Measurements from ENCODE around the gene GTF2H1. TPM values are rescaled to one million over a fixed set of nuclear protein-coding genes. Genes with fewer than 3 reads are reported as not detected.

Gene GTF2H1
- total and polyA plus RNA-seq, 4 donors: 35.6 to 53.3 (median 38.7) TPM

- DNase-seq (no peak), ATAC-seq (ENCODE audit: low FRiP score) (no peak)
- no peaks in the 10 kb centered on the region for H3K27me3 ChIP-seq (ENCODE audit: control insufficient read depth in 1 of 2, insufficient read depth in 2 of 2, low read length in 1 of 2)
- H3K27ac ChIP-seq (ENCODE audit: low read depth in 1 of 2, low read length in 2 of 2): no peak overlapping the region
- no peaks in the 10 kb centered on the region for H3K9me3 ChIP-seq (ENCODE audit: control insufficient read depth, low read length)
- intact Hi-C loops (cut with DNase I): no loop called here
- peaks cover 4 to 10% of the 10 kb centered on the region in 2 donors for H3K36me3 ChIP-seq (ENCODE audit: control insufficient read depth in 1 of 2, insufficient read depth in 2 of 2, low read length in 1 of 2)
- WGBS, 2 donors: 90 to 91% methylated on average over 9 of the region's 9 CpGs
- no peak overlapping the region for H3K4me3 ChIP-seq (ENCODE audit: low read length in 2 of 2)
- no peaks in the 10 kb centered on the region for H3K4me1 ChIP-seq (ENCODE audit: control insufficient read depth in 1 of 2, insufficient read depth in 2 of 2, low read length in 2 of 2)
Measured at GRCh38 chr11:18408558-18409291, 86.4 kb downstream of the GTF2H1 start.

- no peaks in the 10 kb centered on the region for H3K27me3 ChIP-seq (ENCODE audit: control insufficient read depth in 1 of 2, insufficient read depth in 2 of 2, low read length in 1 of 2)
- ATAC-seq (ENCODE audit: low FRiP score) (no peak), DNase-seq (no peak)
- intact Hi-C loops (cut with DNase I): no loop called here
- H3K4me1 ChIP-seq (ENCODE audit: control insufficient read depth in 1 of 2, insufficient read depth in 2 of 2, low read length in 2 of 2): no peaks in the 10 kb centered on the region
- H3K27ac ChIP-seq (ENCODE audit: low read depth in 1 of 2, low read length in 2 of 2): no peak overlapping the region
- H3K4me3 ChIP-seq (ENCODE audit: low read length in 2 of 2): no peak overlapping the region
- no peaks in the 10 kb centered on the region for H3K36me3 ChIP-seq (ENCODE audit: control insufficient read depth in 1 of 2, insufficient read depth in 2 of 2, low read length in 1 of 2)
- WGBS, 2 donors: 59 to 65% methylated on average over 3 of the region's 3 CpGs
- H3K9me3 ChIP-seq (ENCODE audit: control insufficient read depth, low read length): no peaks in the 10 kb centered on the region
Measured at GRCh38 chr11:18416459-18416858, 94.1 kb downstream of the GTF2H1 start.

Small RNA genes within 50 kb of the gene (microRNA-seq; reads per million reads assigned to microRNA genes)
- gene MIR3159: 0.60 to 0.99 reads per million in 2 donors

Other genes starting within 250 kb of the GTF2H1 start
- gene SAAL1, start 216.5 kb upstream of the GTF2H1 start, total RNA-seq: 10 to 100 TPM in 1 of 2 donors, 1 to 10 TPM in 1; 9.3 to 15.8 TPM
- 10 to 100 TPM in 1 of 2 donors, 1 to 10 TPM in 1; 4.0 to 15.7 TPM for gene SAAL1, start 216.5 kb upstream of the GTF2H1 start, polyA plus RNA-seq
- not detected for gene MRGPRX3, start 190.0 kb upstream of the GTF2H1 start, total RNA-seq
- gene MRGPRX3, start 190.0 kb upstream of the GTF2H1 start, polyA plus RNA-seq: not detected
- gene MRGPRX4, start 149.7 kb upstream of the GTF2H1 start, total RNA-seq: not detected
- not detected for gene MRGPRX4, start 149.7 kb upstream of the GTF2H1 start, polyA plus RNA-seq
- under 1 TPM in 1 of 2 donors, not detected in 1; 0.84 TPM for gene SAA4, start 85.8 kb upstream of the GTF2H1 start, total RNA-seq
- 1 to 10 TPM in 1 of 2 donors, not detected in 1; 2.1 TPM for gene SAA4, start 85.8 kb upstream of the GTF2H1 start, polyA plus RNA-seq
- 10 to 100 TPM; 21.8 to 26.3 TPM for gene SAA2, start 73.9 kb upstream of the GTF2H1 start, total RNA-seq
- gene SAA2, start 73.9 kb upstream of the GTF2H1 start, polyA plus RNA-seq: 1 to 10 TPM in 1 of 2 donors, not detected in 1; 1.3 TPM
- 100 to 1,000 TPM in 1 of 2 donors, 10 to 100 TPM in 1; 69.0 to 161 TPM for gene SAA1, start 56.3 kb upstream of the GTF2H1 start, total RNA-seq
- 10 to 100 TPM in 1 of 2 donors, 1 to 10 TPM in 1; 6.5 to 12.3 TPM for gene SAA1, start 56.3 kb upstream of the GTF2H1 start, polyA plus RNA-seq
- 10 to 100 TPM; 22.6 to 25.5 TPM for gene HPS5, start 427 bp upstream of the GTF2H1 start, total RNA-seq
- gene HPS5, start 427 bp upstream of the GTF2H1 start, polyA plus RNA-seq: 10 to 100 TPM; 12.2 to 22.5 TPM
- 100 to 1,000 TPM; 590 to 591 TPM for gene LDHA, start 72.0 kb downstream of the GTF2H1 start, total RNA-seq
- gene LDHA, start 72.0 kb downstream of the GTF2H1 start, polyA plus RNA-seq: 100 to 1,000 TPM; 539 to 584 TPM
- gene LDHC, start 89.8 kb downstream of the GTF2H1 start, total RNA-seq: under 1 TPM in 1 of 2 donors, not detected in 1; 0.60 TPM
- under 1 TPM in 1 of 2 donors, not detected in 1; 0.56 TPM for gene LDHC, start 89.8 kb downstream of the GTF2H1 start, polyA plus RNA-seq
- not detected for gene LDHAL6A, start 133.3 kb downstream of the GTF2H1 start, total RNA-seq
- not detected for gene LDHAL6A, start 133.3 kb downstream of the GTF2H1 start, polyA plus RNA-seq
- gene TSG101, start 204.4 kb downstream of the GTF2H1 start, total RNA-seq: 10 to 100 TPM; 37.2 to 40.3 TPM
- 10 to 100 TPM; 46.0 to 53.2 TPM for gene TSG101, start 204.4 kb downstream of the GTF2H1 start, polyA plus RNA-seq